Liver (tissue), 9 donors: Measurements from ENCODE around the gene RBM20. TPM values are rescaled to one million over a fixed set of nuclear protein-coding genes. Genes with fewer than 3 reads are reported as not detected.
"Not testable (repeated sequence)": the region's sequence is repeated elsewhere in the genome, so short reads cannot be mapped to it uniquely, and the experiment has no call there.

Experiments
- DNase-seq: peaks from one replicate; pipeline ENCODE4 v3.0.0-alpha.2; 2017; ENCODE audit warnings: low spot score
- H3K27ac ChIP-seq, 2 donors: one replicate each; pipeline ENCODE4 v1.7.0; 2013; ENCODE audit warnings: inconsistent platforms in 2 of 2, low read length in 2 of 2, control low read depth in 1 of 2, low read depth in 1 of 2, mild to moderate bottlenecking in 1 of 2
- H3K27me3 ChIP-seq, 4 donors: one replicate each; pipeline versions ENCODE4 v1.6.1 to v1.7.0; 2013; ENCODE audit warnings: low read length in 3 of 4, inconsistent platforms in 1 of 4, mild to moderate bottlenecking in 1 of 4, moderate library complexity in 1 of 4; ENCODE audit not compliant: control insufficient read depth in 4 of 4, insufficient read depth in 4 of 4
- H3K36me3 ChIP-seq, 4 donors: one replicate each; pipeline versions ENCODE4 v1.6.1 to v1.7.0; 2013; ENCODE audit warnings: low read length in 3 of 4, mild to moderate bottlenecking in 3 of 4, low read depth in 1 of 4, moderate library complexity in 1 of 4; ENCODE audit not compliant: control insufficient read depth in 4 of 4, insufficient read depth in 3 of 4
- H3K4me1 ChIP-seq, 4 donors: one replicate each; pipeline versions ENCODE4 v1.6.1 to v1.7.0; 2013; ENCODE audit warnings: low read length in 3 of 4, mild to moderate bottlenecking in 3 of 4, moderate library complexity in 1 of 4; ENCODE audit not compliant: control insufficient read depth in 4 of 4, insufficient read depth in 4 of 4
- H3K4me3 ChIP-seq, 3 donors: one replicate each; pipeline versions ENCODE4 v1.6.1 to v1.7.0; 2013; ENCODE audit warnings: low read length in 3 of 3, control low read depth in 1 of 3, low read depth in 1 of 3, mild to moderate bottlenecking in 1 of 3
- H3K9ac ChIP-seq, 2 donors: one replicate each; pipeline ENCODE4 v1.7.0; 2013; ENCODE audit warnings: low read length in 2 of 2, mild to moderate bottlenecking in 2 of 2, moderate library complexity in 2 of 2, control low read depth in 1 of 2, low read depth in 1 of 2
- H3K9me3 ChIP-seq, 4 donors: one replicate each; pipeline versions ENCODE4 v1.6.1 to v1.7.0; 2013; ENCODE audit warnings: low read length in 3 of 4; ENCODE audit not compliant: control insufficient read depth in 4 of 4
- ATF3 ChIP-seq: IDR thresholded peaks from 2 replicates; pipeline ENCODE4 v1.6.1; 2016; ENCODE audit warnings: antibody characterized with exemption
- EGR1 ChIP-seq, 2 donors: IDR thresholded peaks; 2 replicates each; pipeline ENCODE4 v1.6.1; 2016 to 2018; ENCODE audit warnings: antibody characterized with exemption in 2 of 2, low read depth in 2 of 2
- FOXA1 ChIP-seq: IDR thresholded peaks from 2 replicates; pipeline ENCODE4 v1.6.1; 2016; ENCODE audit warnings: antibody characterized with exemption
- FOXA2 ChIP-seq: IDR thresholded peaks from 2 replicates; pipeline ENCODE4 v1.6.1; 2016; ENCODE audit warnings: antibody characterized with exemption
- HNF4A ChIP-seq, 2 donors: conservative IDR thresholded peaks; 2 replicates each; pipeline ENCODE4 v1.6.1; 2016; ENCODE audit warnings: antibody characterized with exemption in 2 of 2, mild to moderate bottlenecking in 2 of 2
- HNF4G ChIP-seq: IDR thresholded peaks from 2 replicates; pipeline ENCODE4 v1.6.1; 2016; ENCODE audit warnings: antibody characterized with exemption
- MAX ChIP-seq: IDR thresholded peaks from 2 replicates; pipeline ENCODE4 v1.6.1; 2016; ENCODE audit warnings: antibody characterized with exemption
- NR2F2 ChIP-seq: IDR thresholded peaks from 2 replicates; pipeline ENCODE4 v1.6.1; 2016; ENCODE audit warnings: antibody characterized with exemption
- RAD21 ChIP-seq, 2 donors: IDR thresholded peaks; 2 replicates each; pipeline ENCODE4 v1.6.1; 2016; ENCODE audit warnings: antibody characterized with exemption in 2 of 2, mild to moderate bottlenecking in 2 of 2
- RXRA ChIP-seq, 2 donors: IDR thresholded peaks; 2 replicates each; pipeline ENCODE4 v1.6.1; 2017 to 2018; ENCODE audit warnings: antibody characterized with exemption in 2 of 2, mild to moderate bottlenecking in 1 of 2
- SP1 ChIP-seq: IDR thresholded peaks from 2 replicates; pipeline ENCODE4 v1.6.1; 2018; ENCODE audit warnings: antibody characterized with exemption, mild to moderate bottlenecking
- YY1 ChIP-seq: IDR thresholded peaks from 2 replicates; pipeline ENCODE4 v1.6.1; 2016; ENCODE audit warnings: antibody characterized with exemption, mild to moderate bottlenecking
- ZBTB33 ChIP-seq: IDR thresholded peaks from 2 replicates; pipeline ENCODE4 v1.6.1; 2016; ENCODE audit warnings: antibody characterized with exemption
- WGBS: extraction: QIAGEN DNeasy Blood & Tissue Kit; methylation state at CpG from one replicate; pipeline ENCODE4 v1.1.7; 2013; 5-methylcytosine and 5-hydroxymethylcytosine counted together
- polyA plus RNA-seq, 2 donors: library from polyadenylated mRNA; stranded (reverse) in 1 of 2; unstranded in 1 of 2; fragments of 200-250 nt in 1 of 2; fragments of >200 nt in 1 of 2; fragmentation: Nextera tagmentation in 1 of 2; extraction: Ambion mirVana in 1 of 2; gene quantifications; one replicate each; pipeline versions ENCODE4 v1.2.1 to v1.2.3, GENCODE V29; 2013 to 2015
- total RNA-seq, 2 donors: library from RNA; depleted of rRNA; stranded (reverse); fragments of >200 nt; gene quantifications; one replicate each; pipeline ENCODE4 v1.2.3, GENCODE V29; 2014
- donor health status: healthy.
- donor health status: healthy.
- donor health status: healthy.
- donor health status: healthy.
- donor health status: healthy.

RBM20 gene
- total and polyA plus RNA-seq, 4 donors = 0.03 to 0.08 (median 0.05) TPM; not detected in 1

- no peaks in the 10 kb centered on the region for H3K27me3 ChIP-seq
- H3K9ac ChIP-seq = no peak overlapping the region
- peaks cover 0 to 23% (median 14%) of the 10 kb centered on the region in 4 donors for H3K4me1 ChIP-seq
- no peak for DNase-seq
- H3K27ac ChIP-seq = peak overlapping the region in 1 of 2 donors; percentile 0
- WGBS = 75% methylated on average over 10 of the region's 10 CpGs
- no peak overlapping the region for H3K4me3 ChIP-seq
- H3K9me3 ChIP-seq = no peaks in the 10 kb centered on the region
- no peaks in the 10 kb centered on the region for H3K36me3 ChIP-seq
- TF ChIP-seq EGR1 (IDR thresholded peaks at IDR 0.05; ENCODE audit: low read depth in 2 of 2) = no peak
- TF ChIP-seq MAX = no peak
- TF ChIP-seq YY1 = no peak
- peak; percentile 37 for TF ChIP-seq ATF3
- no peak for TF ChIP-seq RAD21 (IDR thresholded peaks at IDR 0.05)
- TF ChIP-seq RXRA (IDR thresholded peaks at IDR 0.05) = no peak
- TF ChIP-seq SP1 = peak; percentile 21
- no peak for TF ChIP-seq ZBTB33
- TF ChIP-seq FOXA1 = no peak
- TF ChIP-seq HNF4A (conservative IDR thresholded peaks at IDR 0.05) = peak in 1 of 2 donors; percentile 6
- TF ChIP-seq FOXA2 = no peak
- no peak for TF ChIP-seq NR2F2
- no peak for TF ChIP-seq HNF4G
Measured at GRCh38 chr10:110725801-110726630, 81.9 kb downstream of the RBM20 start.

- not testable (repeated sequence) for H3K36me3 ChIP-seq, H3K27ac ChIP-seq, H3K9me3 ChIP-seq, DNase-seq, H3K9ac ChIP-seq, H3K27me3 ChIP-seq, H3K4me3 ChIP-seq
- peaks cover 0 to 23% (median 14%) of the 10 kb centered on the region in 4 donors for H3K4me1 ChIP-seq
- WGBS = 89% methylated on average over 2 of the region's 2 CpGs
Measured at GRCh38 chr10:110727785-110728184, 83.6 kb downstream of the RBM20 start.

- Histone ChIP-seq H3K27ac (no peak overlapping the region), H3K36me3 (no peaks in the 10 kb centered on the region), H3K27me3 (no peaks in the 10 kb centered on the region), H3K9ac (no peak overlapping the region), H3K4me1 (peaks cover 0 to 26% (median 22%) of the 10 kb centered on the region in 4 donors), H3K9me3 (no peaks in the 10 kb centered on the region), H3K4me3 (no peak overlapping the region)
- DNase-seq = no peak
- 89% methylated on average over 11 of the region's 11 CpGs for WGBS
- TF ChIP-seq HNF4A (conservative IDR thresholded peaks at IDR 0.05) (no peak), YY1 (no peak)
Measured at GRCh38 chr10:110730345-110731050, 86.4 kb downstream of the RBM20 start.
